SK-N-SH treated with all-trans-retinoic acid at 6 μM for 48 hours (cell line): ENCODE results near the gene ZNF350.
"Not testable (repeated sequence)": the region's sequence is repeated elsewhere in the genome, so short reads cannot be mapped to it uniquely, and the experiment has no call there.

Experiments used
- ATAC-seq: fragments of 200-7000 bp; cut with Tn5 transposase; 3 replicates; pipeline ENCODE4 v1.9.1; 2020; ENCODE audit warnings: mild to moderate bottlenecking, moderate library complexity
- ARNTL ChIP-seq: fragments of 450-650 bp; formaldehyde crosslinking; IDR thresholded peaks from 2 replicates; pipeline ENCODE4 v1.5.0; 2020; ENCODE audit warnings: low read depth, mild to moderate bottlenecking, moderate library complexity, borderline replicate concordance
- BACH2 ChIP-seq: fragments of 250-450 bp; sonication (Bioruptor Pico); IDR thresholded peaks from 2 replicates; pipeline ENCODE4 v1.9.0; 2021; ENCODE audit warnings: mild to moderate bottlenecking, borderline replicate concordance
- CREB5 ChIP-seq: fragments of 250-450 bp; sonication (Bioruptor Pico); IDR thresholded peaks from 2 replicates; pipeline ENCODE4 v1.5.1; 2020; ENCODE audit warnings: low read depth, mild to moderate bottlenecking, moderate library complexity
- CSDC2 ChIP-seq: fragments of 250-450 bp; sonication (Bioruptor Pico); IDR thresholded peaks from 2 replicates; pipeline ENCODE4 v1.5.0; 2020; ENCODE audit warnings: mild to moderate bottlenecking, moderate library complexity
- CSRNP3 ChIP-seq: fragments of 250-450 bp; sonication (Bioruptor Pico); IDR thresholded peaks from 2 replicates; pipeline ENCODE4 v1.5.1; 2021; ENCODE audit warnings: mild to moderate bottlenecking, moderate library complexity
- ESRRG ChIP-seq: fragments of 250-450 bp; sonication (Bioruptor Pico); IDR thresholded peaks from 2 replicates; pipeline ENCODE4 v1.6.1; 2021; ENCODE audit warnings: mild to moderate bottlenecking
- GLIS3 ChIP-seq: fragments of 250-450 bp; sonication (Bioruptor Pico); IDR thresholded peaks from 2 replicates; pipeline ENCODE4 v1.5.0; 2020; ENCODE audit warnings: mild to moderate bottlenecking, moderate library complexity
- ISL1 ChIP-seq: fragments of 250-450 bp; sonication (Bioruptor Pico); IDR thresholded peaks from 2 replicates; pipeline ENCODE4 v2.1.2; 2022; ENCODE audit warnings: mild to moderate bottlenecking, moderate library complexity
- OSR1 ChIP-seq: fragments of 250-450 bp; sonication (Bioruptor Pico); IDR thresholded peaks from 2 replicates; pipeline ENCODE4 v1.8.0; 2022; ENCODE audit warnings: moderate library complexity, mild to moderate bottlenecking, inconsistent platforms
- PATZ1 ChIP-seq: fragments of 250-450 bp; sonication (Bioruptor Pico); IDR thresholded peaks from 2 replicates; pipeline ENCODE4 v1.8.0; 2020; ENCODE audit warnings: mild to moderate bottlenecking, moderate library complexity, borderline replicate concordance
- PPARA ChIP-seq: fragments of 250-450 bp; sonication (Bioruptor Pico); IDR thresholded peaks from 2 replicates; pipeline ENCODE4 v1.5.0; 2020; ENCODE audit warnings: mild to moderate bottlenecking, borderline replicate concordance
- RARB ChIP-seq: fragments of 250-450 bp; sonication (Bioruptor Pico); IDR thresholded peaks from 2 replicates; pipeline ENCODE4 v1.8.0; 2021; ENCODE audit warnings: mild to moderate bottlenecking, moderate library complexity
- TCF4 ChIP-seq: fragments of 250-450 bp; sonication (Bioruptor Pico); IDR thresholded peaks from 2 replicates; pipeline ENCODE4 v1.8.0; 2021; ENCODE audit warnings: mild to moderate bottlenecking, moderate library complexity, borderline replicate concordance
- TOX ChIP-seq: fragments of 250-450 bp; sonication (Bioruptor Pico); IDR thresholded peaks from 2 replicates; pipeline ENCODE4 v1.8.0; 2021; ENCODE audit warnings: mild to moderate bottlenecking, moderate library complexity, borderline replicate concordance
- TSHZ2 ChIP-seq: fragments of 250-450 bp; sonication (Bioruptor Pico); IDR thresholded peaks from 2 replicates; pipeline ENCODE4 v1.5.0; 2020; ENCODE audit warnings: mild to moderate bottlenecking, moderate library complexity
- ZC3H10 ChIP-seq: fragments of 250-450 bp; sonication (Bioruptor Pico); IDR thresholded peaks from 2 replicates; pipeline ENCODE4 v1.5.1; 2021; ENCODE audit warnings: mild to moderate bottlenecking, moderate library complexity
- ZFP3 ChIP-seq: fragments of 250-450 bp; sonication (Bioruptor Pico); IDR thresholded peaks from 2 replicates; pipeline ENCODE4 v1.5.0; 2020; ENCODE audit warnings: mild to moderate bottlenecking, moderate library complexity
- ZFP30 ChIP-seq: fragments of 450-650 bp; formaldehyde crosslinking; IDR thresholded peaks from 2 replicates; pipeline ENCODE4 v1.5.0; 2022; ENCODE audit warnings: mild to moderate bottlenecking, moderate library complexity
- ZNF565 ChIP-seq: fragments of 450-650 bp; formaldehyde crosslinking; conservative IDR thresholded peaks from 2 replicates; pipeline ENCODE4 v1.5.0; 2020; ENCODE audit warnings: low read depth, mild to moderate bottlenecking, moderate library complexity
- ZNF70 ChIP-seq: fragments of 450-650 bp; formaldehyde crosslinking; IDR thresholded peaks from 2 replicates; pipeline ENCODE4 v1.5.0; 2020; ENCODE audit warnings: mild to moderate bottlenecking, moderate library complexity
- ZNF8 ChIP-seq: fragments of 450-650 bp; formaldehyde crosslinking; IDR thresholded peaks from 2 replicates; pipeline ENCODE4 v1.5.0; 2020; ENCODE audit warnings: mild to moderate bottlenecking, moderate library complexity

Gene ZNF350

GRCh38 chr19:52026255-52026990 lies 39.8 kb upstream of the ZNF350 start:
- not testable (repeated sequence) for ATAC-seq

GRCh38 chr19:52024478-52024877 lies 37.8 kb upstream of the ZNF350 start:
- ATAC-seq, result not testable (repeated sequence)

GRCh38 chr19:52022193-52022592 lies 35.6 kb upstream of the ZNF350 start:
- no peak for ATAC-seq
- TF ChIP-seq TOX (CRISPR knock-in tag) (no peak), TCF4 (CRISPR knock-in tag) (no peak), OSR1 (CRISPR knock-in tag) (no peak), PPARA (no peak), GLIS3 (CRISPR knock-in tag) (no peak), ZNF565 (CRISPR knock-in tag) (no peak), ISL1 (CRISPR knock-in tag) (no peak), CSRNP3 (CRISPR knock-in tag) (no peak), RARB (CRISPR knock-in tag) (no peak), TSHZ2 (CRISPR knock-in tag) (no peak)

GRCh38 chr19:52020506-52020905 lies 33.9 kb upstream of the ZNF350 start:
- TF ChIP-seq ZC3H10, result no peak
- TF ChIP-seq GLIS3 (CRISPR knock-in tag), result no peak
- no peak for TF ChIP-seq PPARA
- TF ChIP-seq TCF4 (CRISPR knock-in tag), result no peak
- TF ChIP-seq ZNF565 (CRISPR knock-in tag), result no peak
- TF ChIP-seq ESRRG (CRISPR knock-in tag), result no peak
- no peak for TF ChIP-seq CSDC2 (CRISPR knock-in tag)
- no peak for TF ChIP-seq ZFP3 (CRISPR knock-in tag)
- TF ChIP-seq ARNTL (CRISPR knock-in tag), result no peak
- no peak for TF ChIP-seq TOX (CRISPR knock-in tag)
- TF ChIP-seq ZFP30, result no peak
- TF ChIP-seq PATZ1 (CRISPR knock-in tag), result no peak
- TF ChIP-seq ZNF8 (CRISPR knock-in tag), result no peak
- ATAC-seq, result no peak

- TF ChIP-seq CSDC2 (CRISPR knock-in tag) (no peak), PPARA (no peak), ISL1 (CRISPR knock-in tag) (no peak), TCF4 (CRISPR knock-in tag) (no peak), ZFP30 (no peak), TSHZ2 (CRISPR knock-in tag) (no peak), OSR1 (CRISPR knock-in tag) (no peak), RARB (CRISPR knock-in tag) (no peak), ZNF8 (CRISPR knock-in tag) (no peak), ZNF565 (CRISPR knock-in tag) (no peak), ZFP3 (CRISPR knock-in tag) (no peak), CREB5 (CRISPR knock-in tag) (no peak), ZNF70 (CRISPR knock-in tag) (no peak), BACH2 (CRISPR knock-in tag) (no peak), ZC3H10 (no peak), ARNTL (CRISPR knock-in tag) (no peak), GLIS3 (CRISPR knock-in tag) (no peak)
- ATAC-seq, result no peak
Measured at GRCh38 chr19:52010674-52011073, 24.0 kb upstream of the ZNF350 start.
